Astrocyte of the hippocampus (primary cell): ENCODE measurements around the gene ZNF768.
"Not testable (repeated sequence)": the region's sequence is repeated elsewhere in the genome, so short reads cannot be mapped to it uniquely, and the experiment has no call there.

Experiments
- DNase-seq: peaks from one replicate; pipeline ENCODE4 v3.0.0; 2011; ENCODE audit warnings: low read depth, low spot score

The ZNF768 gene

DNA sequence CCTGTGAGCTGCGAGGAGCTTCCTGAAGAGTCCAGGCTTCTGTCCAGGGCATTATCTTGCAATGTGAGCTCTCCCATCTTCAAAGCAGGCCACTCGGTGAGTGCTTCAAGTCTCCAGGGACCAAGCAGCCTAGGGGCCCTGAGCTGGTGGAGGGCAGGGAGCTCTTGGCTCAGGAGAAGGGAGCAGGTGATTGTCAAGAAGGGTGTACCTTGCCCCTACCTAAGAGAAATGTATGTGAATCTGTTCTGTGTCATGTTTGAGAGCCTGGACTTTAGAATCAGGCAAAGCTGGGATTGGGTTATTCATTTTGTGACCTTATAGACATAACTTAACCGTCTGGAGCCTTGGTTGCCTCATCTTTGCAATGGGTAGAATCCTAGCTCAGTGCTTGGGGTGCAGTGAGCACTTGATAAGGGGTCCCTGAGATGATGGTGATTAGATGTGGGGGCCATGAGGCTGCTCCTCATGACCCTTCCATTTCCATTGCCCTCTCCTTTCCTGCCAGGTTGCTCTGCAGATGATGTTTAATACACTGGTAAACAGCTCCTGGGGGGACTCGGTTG, 15.9 kb downstream of the ZNF768 start:
- no peak for DNase-seq

DNA sequence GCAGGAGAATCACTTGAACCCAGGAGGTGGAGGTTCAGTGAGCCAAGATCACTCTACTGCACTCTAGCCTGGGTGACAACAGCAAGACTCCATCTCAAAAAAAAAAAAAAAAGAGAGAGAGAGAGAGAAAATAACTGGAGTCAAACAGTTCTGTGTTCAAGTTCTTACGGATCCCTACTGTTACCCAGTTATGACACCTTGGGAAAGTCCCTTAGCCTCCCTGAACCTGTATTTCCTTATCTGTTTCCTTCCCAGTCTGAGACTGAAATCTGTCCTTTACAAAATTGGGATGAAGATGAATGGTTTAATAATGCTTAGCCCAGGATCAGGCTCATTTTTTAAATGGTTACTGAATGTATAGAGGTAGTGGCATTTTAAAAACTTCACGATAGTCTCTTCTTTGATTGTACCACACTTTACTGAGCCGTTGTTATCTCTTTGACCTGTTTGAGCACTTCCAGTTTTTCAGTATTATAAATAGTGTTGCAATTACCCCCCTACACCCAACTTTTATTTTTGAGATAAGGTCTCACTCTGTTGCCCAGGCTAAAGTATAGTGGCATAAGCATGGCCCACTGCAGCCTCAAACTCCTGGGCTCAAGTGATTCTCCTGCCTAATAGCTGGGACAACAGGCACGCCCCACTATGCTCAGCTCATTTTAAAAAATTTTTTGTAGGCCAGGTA, 17.1 kb downstream of the ZNF768 start:
- DNase-seq = no peak

DNA sequence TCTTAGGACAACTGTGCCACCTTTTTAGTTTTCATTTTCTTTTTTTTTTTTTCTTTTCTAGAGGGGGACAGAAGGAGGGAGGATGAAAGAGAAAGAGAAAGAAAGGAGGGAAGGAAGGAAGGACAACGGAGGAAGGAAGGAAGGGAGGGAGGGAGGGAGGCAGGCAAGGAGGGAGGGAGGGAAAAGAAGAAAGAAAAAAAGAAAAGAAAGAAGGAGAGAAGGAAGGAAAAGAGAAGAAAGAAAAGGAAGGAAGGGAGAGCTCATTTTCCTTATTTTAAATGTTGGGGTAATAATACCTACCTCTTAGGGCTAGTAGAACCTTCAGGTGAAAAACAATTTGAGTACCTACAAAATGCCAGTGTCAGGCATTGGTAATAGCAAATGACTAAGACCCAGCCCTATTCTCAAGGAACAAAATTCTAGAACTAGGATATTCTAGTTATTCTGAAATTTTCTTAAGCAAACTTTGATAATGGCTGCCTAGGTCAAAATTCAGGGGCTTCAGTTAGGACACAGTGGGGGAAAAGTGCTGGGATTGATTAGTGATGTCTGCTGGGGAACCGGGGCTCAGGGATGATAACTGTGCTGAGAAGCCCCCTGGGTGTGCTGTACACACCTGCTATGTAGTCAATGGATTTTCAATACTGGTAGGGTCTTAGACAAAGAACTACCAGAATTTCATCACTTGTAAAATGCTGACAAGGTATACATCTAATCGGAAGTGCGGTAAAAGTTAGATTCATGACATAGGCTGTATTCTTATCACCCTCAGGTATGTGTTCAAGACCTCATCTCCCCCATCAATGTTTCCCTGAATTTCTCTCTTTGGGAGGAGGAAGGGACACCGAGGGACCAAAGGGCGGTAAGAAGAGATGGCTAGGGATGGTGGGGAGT, 22.7 kb downstream of the ZNF768 start:
- DNase-seq = no peak

DNA sequence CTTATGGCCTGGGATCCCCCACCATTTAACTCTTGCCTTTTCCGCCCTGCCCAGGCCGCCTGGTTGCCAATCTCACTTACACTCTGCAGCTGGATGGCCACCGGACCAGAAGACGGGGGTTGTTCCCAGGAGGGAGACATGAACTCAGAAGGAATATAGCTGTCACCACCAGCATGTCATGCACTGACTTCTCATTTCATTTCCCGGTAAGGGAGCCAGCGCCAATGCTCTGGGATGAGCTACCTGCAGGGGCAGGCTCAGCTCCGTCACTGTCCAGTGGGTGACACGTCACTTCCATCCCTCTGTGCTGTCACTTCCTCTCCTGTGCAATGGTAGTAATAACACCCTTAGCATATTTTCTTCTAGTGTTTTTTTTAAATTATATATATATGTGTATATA, 27.1 kb downstream of the ZNF768 start:
- DNase-seq = no peak

DNA sequence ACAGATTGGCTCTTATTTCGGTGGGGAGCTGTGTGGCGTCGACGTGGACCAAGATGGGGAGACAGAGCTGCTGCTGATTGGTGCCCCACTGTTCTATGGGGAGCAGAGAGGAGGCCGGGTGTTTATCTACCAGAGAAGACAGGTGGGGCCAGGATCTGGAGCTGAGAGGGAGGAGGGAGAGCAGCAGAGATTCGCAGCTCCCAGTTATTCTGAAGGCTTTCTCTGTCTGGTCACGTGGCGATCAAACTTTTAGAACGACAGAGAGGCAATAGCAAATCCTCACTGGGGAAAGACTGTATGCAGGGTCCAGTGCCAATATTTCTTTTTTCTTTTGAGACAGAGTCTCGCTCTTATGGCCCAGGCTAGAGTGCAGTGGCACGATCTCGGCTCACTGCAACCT, 31.7 kb downstream of the ZNF768 start:
- no peak for DNase-seq

DNA sequence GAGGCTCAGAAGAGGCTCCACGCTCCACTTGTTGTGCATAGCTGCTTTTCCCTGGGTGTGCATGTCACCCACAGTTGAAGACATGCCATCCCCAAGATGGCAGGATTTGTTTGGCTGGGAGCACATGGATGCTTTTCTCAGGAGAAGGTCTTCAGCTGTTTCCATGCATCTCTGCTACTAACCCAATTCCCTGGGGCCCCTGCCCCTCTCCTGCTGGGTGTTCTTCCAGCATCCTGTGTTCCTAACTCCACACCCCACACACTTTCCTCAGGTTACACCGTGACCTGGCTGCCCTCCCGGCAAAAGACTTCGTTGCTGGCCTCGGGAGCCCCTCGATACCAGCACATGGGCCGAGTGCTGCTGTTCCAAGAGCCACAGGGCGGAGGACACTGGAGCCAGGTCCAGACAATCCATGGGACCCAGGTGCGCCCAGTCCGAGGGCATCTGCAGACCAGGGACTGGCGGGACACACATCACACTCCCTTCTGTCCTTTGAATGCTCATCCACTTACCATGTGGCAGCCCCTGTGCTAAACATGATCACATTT, 32.4 kb downstream of the ZNF768 start:
- DNase-seq = no peak

DNA sequence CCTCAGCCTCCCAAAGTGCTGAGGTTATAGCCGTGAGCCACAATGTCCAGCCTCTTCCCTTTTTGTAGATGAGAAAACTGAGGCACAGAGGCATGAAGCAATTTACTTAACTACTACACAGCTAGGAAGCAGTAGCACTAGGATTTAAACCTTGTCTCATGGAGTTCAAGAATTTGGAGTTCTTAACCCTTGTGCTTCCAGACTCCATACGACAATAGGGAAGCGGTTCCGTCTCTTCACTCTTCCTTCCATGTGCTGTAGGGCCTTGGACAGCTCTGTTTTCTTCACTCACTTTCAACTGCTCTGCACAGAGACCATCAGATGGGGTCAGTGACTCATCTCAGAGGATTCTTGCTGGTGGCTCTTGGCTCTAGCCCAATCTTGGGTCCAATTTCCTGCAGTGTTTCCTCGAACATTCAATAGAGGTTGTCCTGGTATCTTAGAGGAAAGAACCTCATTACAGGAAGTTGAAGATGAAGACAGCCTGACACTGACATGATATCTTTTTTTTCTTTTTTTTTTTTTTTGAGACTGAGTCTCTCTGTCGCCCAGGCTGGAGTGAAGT, 34.5 kb downstream of the ZNF768 start:
- peak; percentile 52 for DNase-seq

DNA sequence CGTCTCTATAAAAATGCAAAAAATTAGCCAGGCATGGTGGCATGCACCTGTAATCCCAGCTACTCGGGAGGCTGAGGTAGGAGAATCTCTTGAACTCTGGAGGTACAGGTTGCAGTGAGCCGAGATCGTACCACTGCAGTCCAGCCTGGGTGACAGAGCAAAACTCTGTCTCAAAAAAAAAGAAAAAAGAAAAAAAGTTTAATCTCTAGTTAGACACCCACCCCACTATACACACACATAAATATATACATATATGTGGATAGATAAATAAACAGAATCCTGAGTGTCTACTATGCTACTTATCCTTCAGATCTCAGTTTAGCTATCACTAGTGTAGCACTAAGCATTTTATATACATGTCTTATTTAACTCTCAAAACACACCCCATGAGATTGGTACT, 35.1 kb downstream of the ZNF768 start:
- no peak for DNase-seq

DNA sequence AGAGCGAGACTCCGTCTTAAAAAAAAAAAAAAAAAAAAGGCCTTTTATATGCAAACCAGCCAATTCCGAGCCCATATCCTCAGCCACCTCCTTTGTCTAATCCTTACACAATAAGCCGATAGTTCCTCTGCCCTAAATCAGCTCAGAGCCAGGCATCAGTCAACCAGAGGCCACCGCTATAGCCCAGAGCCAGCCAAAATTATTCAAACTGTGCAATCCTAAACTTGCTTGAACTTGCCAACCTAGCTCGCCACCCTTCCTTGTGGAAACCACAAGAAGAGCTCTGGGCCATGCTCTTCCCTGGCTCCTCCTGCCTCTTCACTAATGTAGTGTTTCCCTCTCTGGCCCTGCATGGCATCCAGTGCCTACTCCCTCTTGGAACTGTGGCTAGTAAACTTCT, 36.2 kb downstream of the ZNF768 start:
- DNase-seq = peak; percentile 11

DNA sequence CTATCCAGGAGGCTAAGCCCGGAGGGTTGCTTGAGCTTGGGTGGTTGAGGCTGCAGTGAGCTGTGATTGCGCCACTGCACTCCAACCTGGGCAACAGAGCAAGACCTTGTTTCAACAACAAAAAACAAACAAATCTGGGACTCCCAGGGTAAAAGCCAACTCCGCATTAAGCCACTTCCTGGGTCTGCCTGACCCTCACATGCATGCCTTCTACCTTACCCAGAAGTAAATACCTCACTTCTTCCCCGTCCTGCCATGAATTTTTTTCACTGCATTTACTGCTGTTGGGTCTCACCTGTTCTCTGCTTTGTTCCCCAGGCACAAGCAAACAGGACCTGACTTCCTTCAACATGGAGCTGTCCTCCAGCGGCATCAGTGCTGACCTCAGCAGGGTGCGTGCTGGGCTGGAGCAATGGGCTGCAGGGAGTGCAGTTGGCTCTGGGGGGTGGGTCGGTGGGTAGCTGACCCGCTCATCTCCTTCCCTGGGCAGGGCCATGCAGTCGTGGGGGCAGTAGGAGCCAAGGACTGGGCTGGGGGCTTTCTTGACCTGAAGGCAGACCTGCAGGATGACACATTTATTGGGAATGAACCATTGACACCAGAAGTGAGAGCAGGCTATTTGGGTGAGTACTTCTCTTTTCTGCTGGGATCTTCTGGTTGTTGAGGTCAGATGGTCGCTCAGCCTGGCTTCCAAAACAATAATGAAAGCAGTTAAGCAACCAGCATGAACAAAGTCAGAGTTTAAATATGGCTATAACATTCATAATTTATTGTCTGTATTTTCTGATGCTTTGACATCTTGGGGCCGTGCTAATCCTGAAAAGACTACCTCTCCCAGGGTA, 37.4 kb downstream of the ZNF768 start:
- DNase-seq = no peak

DNA sequence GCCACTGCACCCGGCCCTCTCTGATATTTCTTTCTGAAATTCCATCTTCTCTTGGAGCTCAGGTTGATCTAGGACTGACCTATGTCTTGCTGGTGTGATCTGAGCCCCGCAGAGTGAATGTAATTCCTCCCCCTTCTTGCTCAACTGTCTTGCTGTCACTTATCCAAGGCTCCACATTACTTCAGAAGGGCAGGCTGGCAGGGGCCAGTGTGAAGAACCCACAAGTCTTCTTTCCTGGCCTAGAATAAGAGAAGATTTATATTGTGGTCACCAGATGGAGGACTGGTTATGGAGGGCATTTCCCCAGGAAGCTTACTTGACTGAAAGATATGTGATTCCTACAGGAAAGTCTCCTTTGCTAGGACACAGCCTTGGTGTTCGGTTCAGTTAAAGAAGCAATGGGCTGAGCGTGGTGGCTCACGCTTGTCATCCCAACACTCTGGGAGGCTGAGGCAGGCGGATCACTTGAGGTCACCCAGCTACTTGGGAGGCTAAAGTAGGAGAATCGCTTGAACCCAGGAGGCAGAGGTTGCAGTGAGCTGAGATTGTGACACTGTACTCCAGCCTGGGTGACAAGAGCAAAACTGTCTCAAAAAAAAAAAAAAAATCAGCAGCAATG, 40.4 kb downstream of the ZNF768 start:
- DNase-seq = no peak

DNA sequence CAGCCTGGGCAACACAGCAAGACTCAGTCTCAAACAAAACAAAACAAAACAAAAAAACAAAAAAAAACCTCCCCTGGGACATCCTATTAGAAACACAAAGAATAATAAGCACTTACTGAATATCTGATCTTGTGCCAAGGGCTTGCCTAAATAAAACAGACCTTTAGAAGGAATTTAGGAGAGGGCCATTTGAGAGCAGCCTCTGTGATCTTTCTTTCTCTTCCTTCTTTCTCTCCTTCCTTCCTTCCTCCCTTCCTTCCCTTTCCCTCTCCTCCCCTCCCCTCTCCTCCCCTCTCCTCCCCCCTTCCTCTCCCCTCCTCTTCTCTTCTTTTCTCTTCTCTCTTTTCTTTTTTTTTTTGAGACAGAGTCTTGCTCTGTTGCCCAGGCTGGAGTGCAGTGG, 41.5 kb downstream of the ZNF768 start:
- no peak for DNase-seq

DNA sequence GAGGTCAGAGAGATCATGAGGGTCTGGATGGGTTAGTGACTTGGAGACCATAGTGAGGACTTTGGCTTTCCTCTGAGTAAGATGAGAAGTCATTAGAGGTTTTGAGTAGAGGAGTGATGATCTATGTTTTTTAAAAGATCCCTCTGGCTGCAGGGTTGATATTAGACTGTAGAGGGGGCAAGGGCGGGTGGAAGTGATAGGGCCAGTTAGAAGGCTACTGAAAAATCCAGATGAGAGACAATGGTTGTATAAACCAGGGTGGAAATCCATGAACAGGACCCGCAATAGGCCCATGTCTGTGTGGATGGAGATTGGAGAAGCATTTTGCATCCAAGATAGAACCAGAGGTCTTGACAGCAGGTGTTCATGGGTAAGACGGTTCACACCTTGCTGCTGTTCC, 44.0 kb downstream of the ZNF768 start:
- no peak for DNase-seq

DNA sequence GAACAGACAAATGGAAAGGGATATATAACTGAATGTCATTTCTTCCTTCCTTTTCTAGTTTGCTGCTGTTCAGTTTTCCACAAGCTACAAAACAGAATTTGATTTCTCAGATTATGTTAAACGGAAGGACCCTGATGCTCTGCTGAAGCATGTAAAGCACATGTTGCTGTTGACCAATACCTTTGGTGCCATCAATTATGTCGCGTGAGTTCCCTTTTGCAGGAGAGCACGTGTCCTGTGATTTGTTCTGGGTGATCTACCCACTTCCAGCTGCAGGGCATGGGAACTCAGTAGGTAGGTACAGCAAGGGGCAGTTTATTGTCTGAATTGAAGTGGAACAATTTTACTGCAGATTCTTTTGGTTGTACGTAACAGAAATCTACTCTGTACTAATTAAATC, 45.0 kb downstream of the ZNF768 start:
- no peak for DNase-seq

DNA sequence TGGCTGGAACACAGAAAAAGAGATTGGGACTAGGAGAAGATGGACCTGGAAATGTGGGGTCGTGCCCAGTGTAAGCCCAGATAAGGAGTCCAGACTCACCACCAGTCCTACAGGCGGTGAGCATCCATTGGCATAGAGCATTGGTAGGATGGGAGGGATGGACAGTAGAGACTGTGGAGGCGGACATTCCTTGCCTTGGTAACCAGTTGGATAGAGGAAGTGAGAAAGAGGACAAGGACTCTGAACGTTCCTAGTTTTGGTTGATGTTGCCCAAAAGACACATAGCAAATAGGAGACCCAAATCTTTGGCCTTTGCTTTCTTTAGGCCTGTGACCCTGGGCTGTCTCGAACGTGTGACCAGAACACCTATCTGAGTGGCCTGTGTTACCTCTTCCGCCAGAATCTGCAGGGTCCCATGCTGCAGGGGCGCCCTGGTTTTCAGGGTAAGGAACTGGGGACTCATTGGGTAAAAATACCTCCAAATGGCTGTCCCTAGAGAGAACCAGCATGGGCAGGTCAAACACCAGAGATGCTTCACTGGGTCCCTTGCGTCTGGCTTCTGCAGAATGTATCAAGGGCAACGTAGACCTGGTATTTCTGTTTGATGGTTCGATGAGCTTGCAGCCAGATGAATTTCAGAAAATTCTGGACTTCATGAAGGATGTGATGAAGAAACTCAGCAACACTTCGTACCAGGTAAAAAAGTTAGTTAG, 47.4 kb downstream of the ZNF768 start:
- no peak for DNase-seq

DNA sequence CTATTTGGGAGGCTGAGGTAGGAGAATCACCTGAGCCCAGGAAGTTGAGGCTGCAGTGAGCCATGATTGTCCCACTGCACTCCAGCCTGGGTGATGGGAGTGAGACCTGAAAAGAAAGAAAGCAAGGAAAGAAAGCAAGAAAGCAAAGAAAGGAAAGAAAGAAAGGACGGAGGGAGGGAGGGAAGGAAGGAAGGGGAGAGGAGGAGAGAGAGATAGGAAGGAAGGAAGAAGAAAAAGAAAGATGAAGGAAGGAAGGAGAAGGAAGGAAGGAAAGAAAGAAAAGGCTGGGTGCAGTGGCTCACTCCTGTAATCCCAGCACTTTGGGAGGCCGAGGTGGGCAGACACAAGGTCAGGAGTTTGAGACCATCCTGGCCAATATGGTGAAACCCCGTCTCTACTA, 48.6 kb downstream of the ZNF768 start:
- DNase-seq = not testable (repeated sequence)

DNA sequence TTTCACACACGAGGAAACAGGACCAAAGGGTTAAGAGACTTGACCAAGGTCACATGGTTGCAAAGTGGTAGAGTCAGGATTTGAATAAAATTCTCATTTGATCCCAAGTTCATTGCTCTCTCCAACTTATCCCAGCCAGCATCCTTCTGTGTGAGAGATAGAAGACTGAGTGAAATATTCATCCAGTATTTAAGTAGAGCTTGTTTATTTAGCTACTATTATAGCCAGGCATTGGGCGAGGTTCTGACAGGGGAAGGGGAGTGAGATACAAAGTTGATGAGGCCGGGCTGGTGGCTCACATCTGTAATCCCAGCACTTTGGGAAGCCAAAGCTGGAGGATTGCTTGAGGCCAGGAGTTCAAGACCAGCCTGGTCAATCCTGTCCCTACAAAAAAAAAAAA, 49.4 kb downstream of the ZNF768 start:
- DNase-seq = no peak

DNA sequence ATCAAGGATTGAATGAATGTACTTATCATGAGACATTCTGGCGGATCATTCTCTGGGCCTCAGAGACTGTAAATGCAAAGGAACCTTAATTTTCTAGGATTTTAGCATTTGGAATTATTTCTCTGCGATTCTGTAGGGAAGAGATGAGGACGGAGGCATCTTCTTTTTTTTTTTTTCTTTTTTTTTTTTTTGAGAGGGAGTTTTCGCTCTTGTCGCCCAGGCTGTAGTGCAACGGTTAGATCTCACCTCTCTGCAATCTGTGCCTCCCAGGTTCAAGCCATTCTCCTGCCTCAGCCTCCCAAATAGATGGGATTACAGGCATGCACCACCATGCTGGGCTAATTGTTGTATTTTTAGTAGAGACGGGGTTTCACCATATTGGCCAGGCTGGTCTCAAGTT, 51.7 kb downstream of the ZNF768 start:
- no peak for DNase-seq

DNA sequence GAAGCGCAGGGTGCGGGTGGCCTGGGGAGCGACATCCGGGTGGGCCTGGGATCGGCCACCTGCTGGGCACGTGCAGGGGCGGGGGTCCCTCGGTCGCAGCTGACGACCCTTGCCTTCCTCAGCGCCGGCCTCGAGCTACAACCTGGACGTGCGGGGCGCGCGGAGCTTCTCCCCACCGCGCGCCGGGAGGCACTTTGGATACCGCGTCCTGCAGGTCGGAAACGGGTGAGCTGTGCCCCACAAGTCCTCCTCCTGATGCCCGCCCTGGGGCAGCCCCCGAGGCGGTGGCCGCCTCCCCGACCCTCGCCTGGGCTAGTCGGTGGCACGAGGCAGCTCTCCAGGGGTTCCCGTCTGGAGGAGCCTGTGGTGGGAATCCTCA, 52.3 kb downstream of the ZNF768 start:
- no peak for DNase-seq
